GM12892 (cell line): ENCODE results near the gene KCNJ1.

ENCODE experiments used
- POLR2A ChIP-seq: IDR thresholded peaks from 2 replicates; pipeline ENCODE4 v1.6.1; 2011; ENCODE audit warnings: low read depth, low read length, control low read depth
- POLR2AphosphoS5 ChIP-seq: IDR thresholded peaks from 2 replicates; pipeline ENCODE4 v1.6.1; 2011; ENCODE audit warnings: low read depth, low read length, control low read depth

DNA sequence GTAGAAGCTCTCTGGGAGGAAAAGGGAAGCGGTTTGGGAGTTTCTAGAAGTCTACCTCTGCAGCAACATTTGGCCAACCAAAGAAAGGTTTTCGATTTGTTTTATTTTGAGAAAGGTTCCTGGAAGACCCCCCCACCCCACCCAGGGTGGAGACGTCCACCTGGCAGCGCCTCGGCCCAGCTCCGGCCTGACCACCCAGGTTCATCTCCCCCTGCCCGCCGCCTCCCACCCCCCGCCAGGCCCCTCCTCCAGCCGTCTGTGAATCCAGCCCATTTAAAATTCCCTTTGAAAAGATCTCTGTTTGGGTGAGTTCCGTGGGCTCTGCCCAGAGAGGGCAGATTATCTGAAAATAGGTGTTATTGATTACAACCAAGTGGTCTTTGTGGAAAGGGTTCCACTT is 43.3 kb downstream of the KCNJ1 start:
- TF ChIP-seq POLR2A (no peak), POLR2AphosphoS5 (no peak)
